Measurements from ENCODE around the gene RMDN2.

DNA sequence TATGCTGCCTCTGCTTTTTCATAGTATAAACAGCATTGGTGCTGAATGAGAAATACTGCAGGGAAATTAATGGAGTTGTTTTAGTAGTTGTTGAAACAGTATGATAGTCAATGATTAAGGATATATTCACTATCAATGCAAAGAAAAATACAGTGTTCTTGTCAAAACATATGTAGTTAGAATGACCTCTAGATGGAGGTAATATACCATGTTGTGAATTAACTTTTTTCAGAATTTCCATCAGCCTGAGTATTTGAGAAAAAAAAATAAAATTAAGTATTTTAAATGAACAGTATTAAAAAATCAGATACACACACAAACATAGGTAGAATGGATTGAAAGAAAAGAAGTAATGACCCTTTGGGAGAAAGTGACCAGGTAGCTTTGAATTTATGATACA lies 59.5 kb downstream of the RMDN2 start:
- TF ChIP-seq EZH2 (IDR thresholded peaks at IDR 0.05; ENCODE audit: insufficient read depth, low read length): no peak
- TF ChIP-seq, protein P1, sequence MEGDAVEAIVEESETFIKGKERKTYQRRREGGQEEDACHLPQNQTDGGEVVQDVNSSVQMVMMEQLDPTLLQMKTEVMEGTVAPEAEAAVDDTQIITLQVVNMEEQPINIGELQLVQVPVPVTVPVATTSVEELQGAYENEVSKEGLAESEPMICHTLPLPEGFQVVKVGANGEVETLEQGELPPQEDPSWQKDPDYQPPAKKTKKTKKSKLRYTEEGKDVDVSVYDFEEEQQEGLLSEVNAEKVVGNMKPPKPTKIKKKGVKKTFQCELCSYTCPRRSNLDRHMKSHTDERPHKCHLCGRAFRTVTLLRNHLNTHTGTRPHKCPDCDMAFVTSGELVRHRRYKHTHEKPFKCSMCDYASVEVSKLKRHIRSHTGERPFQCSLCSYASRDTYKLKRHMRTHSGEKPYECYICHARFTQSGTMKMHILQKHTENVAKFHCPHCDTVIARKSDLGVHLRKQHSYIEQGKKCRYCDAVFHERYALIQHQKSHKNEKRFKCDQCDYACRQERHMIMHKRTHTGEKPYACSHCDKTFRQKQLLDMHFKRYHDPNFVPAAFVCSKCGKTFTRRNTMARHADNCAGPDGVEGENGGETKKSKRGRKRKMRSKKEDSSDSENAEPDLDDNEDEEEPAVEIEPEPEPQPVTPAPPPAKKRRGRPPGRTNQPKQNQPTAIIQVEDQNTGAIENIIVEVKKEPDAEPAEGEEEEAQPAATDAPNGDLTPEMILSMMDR (IDR thresholded peaks at IDR 0.05; ENCODE audit: insufficient read depth, low read depth, low read length): no peak

All from astrocyte (in vitro differentiated cells and primary cell).